ENCODE results near the gene RET. TPM values are rescaled to one million over a fixed set of nuclear protein-coding genes. Genes with fewer than 3 reads are reported as not detected.
"Not testable (repeated sequence)": the region's sequence is repeated elsewhere in the genome, so short reads cannot be mapped to it uniquely, and the experiment has no call there.

Gene RET
- total RNA-seq, 1 experiment from 2014 or later: 0.17 TPM

GRCh38 chr10:43134126-43134905, 57.4 kb downstream of the RET start:
- no peak for DNase-seq (ENCODE audit: low read depth)

GRCh38 chr10:43135064-43135463, 58.2 kb downstream of the RET start:
- no peak for DNase-seq (ENCODE audit: low read depth)

- DNase-seq (ENCODE audit: low read depth): no peak
Observed at GRCh38 chr10:43135656-43136055, 58.8 kb downstream of the RET start.

- DNase-seq (ENCODE audit: low read depth): no peak
Observed at GRCh38 chr10:43136432-43136831, 59.6 kb downstream of the RET start.

GRCh38 chr10:43136995-43137716, 60.3 kb downstream of the RET start:
- peak; percentile 53 for DNase-seq (ENCODE audit: low read depth)

GRCh38 chr10:43137717-43138020, 60.8 kb downstream of the RET start:
- peak; percentile 55 for DNase-seq (ENCODE audit: low read depth)

- DNase-seq (ENCODE audit: low read depth): peak; percentile 88
Observed at GRCh38 chr10:43138021-43138756, 61.3 kb downstream of the RET start, which contains the start of gene CSGALNACT2. Gene CSGALNACT2 (plus strand): TSS chr10:43138445. CDS start chr10:43155150, 16,705 bp downstream.

- peak; percentile 25 for DNase-seq (ENCODE audit: low read depth)
Observed at GRCh38 chr10:43138757-43139241, 61.9 kb downstream of the RET start.

GRCh38 chr10:43141421-43141820, 64.6 kb downstream of the RET start:
- DNase-seq (ENCODE audit: low read depth): no peak

GRCh38 chr10:43145311-43145710, 68.4 kb downstream of the RET start:
- no peak for DNase-seq (ENCODE audit: low read depth)

GRCh38 chr10:43145936-43146335, 69.1 kb downstream of the RET start:
- not testable (repeated sequence) for DNase-seq (ENCODE audit: low read depth)

- DNase-seq (ENCODE audit: low read depth): no peak
Observed at GRCh38 chr10:43151371-43151770, 74.5 kb downstream of the RET start.

- DNase-seq (ENCODE audit: low read depth): no peak
Observed at GRCh38 chr10:43153901-43154300, 77.0 kb downstream of the RET start.

GRCh38 chr10:43155221-43155620, 78.4 kb downstream of the RET start:
- DNase-seq (ENCODE audit: low read depth): no peak

- no peak for DNase-seq (ENCODE audit: low read depth)
Observed at GRCh38 chr10:43155741-43156140, 78.9 kb downstream of the RET start.

- no peak for DNase-seq (ENCODE audit: low read depth)
Observed at GRCh38 chr10:43156590-43157341, 79.9 kb downstream of the RET start.

- DNase-seq (ENCODE audit: low read depth): no peak
Observed at GRCh38 chr10:43158636-43159035, 81.8 kb downstream of the RET start.

- peak; percentile 39 for DNase-seq (ENCODE audit: low read depth)
Observed at GRCh38 chr10:43160046-43160920, 83.4 kb downstream of the RET start.

GRCh38 chr10:43160921-43161255, 84.0 kb downstream of the RET start:
- no peak for DNase-seq (ENCODE audit: low read depth)

GRCh38 chr10:43162604-43163003, 85.7 kb downstream of the RET start:
- no peak for DNase-seq (ENCODE audit: low read depth)

Measured in Daoy (cell line).